ENCODE results near the gene GRM3. TPM values are rescaled to one million over a fixed set of nuclear protein-coding genes. Genes with fewer than 3 reads are reported as not detected.

Gene GRM3
- total RNA-seq (not detected in 2 replicates), polyA plus RNA-seq (not detected in 2 replicates), polyA minus RNA-seq (not detected in 2 replicates), Bru-seq, nascent RNA (not detected), BruChase-seq, experiment 1, labeled RNA remaining after a 6-hour chase (not detected), BruChase-seq, experiment 2, labeled RNA remaining after a 2-hour chase (percentile 1 among the genes with signal in this experiment)
- polyA plus RNA-seq (2011; cell fraction: cytosol; rRNA removed): not detected in 2 replicates
- not detected in 2 replicates for polyA plus RNA-seq (2011; cell fraction: nucleus; rRNA removed)
- polyA plus RNA-seq (2012): not detected in 2 replicates
- polyA minus RNA-seq (2011; cell fraction: cytosol; rRNA and poly(A)+ RNA removed): not detected
- not detected in 2 replicates for polyA minus RNA-seq (2011; cell fraction: nucleus; rRNA and poly(A)+ RNA removed)
- long read RNA-seq, partial matches to known transcripts: 0 of 1 reads
- long read RNA-seq, other reads (novel, unspliced or antisense): 1 of 1 reads

DNA sequence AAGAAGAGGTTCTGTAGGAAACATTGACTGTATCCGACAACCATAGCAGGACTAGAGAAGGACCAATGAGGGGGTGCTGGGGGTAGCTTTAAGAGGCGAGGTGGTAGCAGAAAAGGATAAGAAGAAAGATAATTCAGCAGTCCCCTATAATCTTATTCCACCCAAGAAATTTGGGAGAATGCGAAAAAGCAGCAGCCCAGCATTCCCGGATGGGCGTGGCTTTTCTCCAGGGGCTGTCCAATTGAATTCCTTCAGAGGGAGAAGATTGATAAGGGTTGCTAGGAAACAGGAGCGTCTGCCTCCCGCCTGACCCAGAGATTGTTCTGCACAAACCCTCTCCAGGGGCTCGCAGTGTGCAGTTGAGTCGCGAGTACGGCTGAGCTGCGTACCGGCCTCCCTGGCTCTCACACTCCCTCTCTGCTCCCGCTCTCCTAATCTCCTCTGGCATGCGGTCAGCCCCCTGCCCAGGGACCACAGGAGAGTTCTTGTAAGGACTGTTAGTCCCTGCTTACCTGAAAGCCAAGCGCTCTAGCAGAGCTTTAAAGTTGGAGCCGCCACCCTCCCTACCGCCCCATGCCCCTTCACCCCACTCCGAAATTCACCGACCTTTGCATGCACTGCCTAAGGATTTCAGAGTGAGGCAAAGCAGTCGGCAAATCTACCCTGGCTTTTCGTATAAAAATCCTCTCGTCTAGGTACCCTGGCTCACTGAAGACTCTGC, at the start of gene GRM3:
TSS of gene GRM3 (plus strand) at position 349 of the 721 bp plus-strand sequence. CDS start 121,237 bp downstream, outside the sequence.
- POLR2A ChIA-PET: no interaction called here

More for the DNA sequence above, at the start of gene GRM3:
- H3K27me3 ChIP-seq (ENCODE audit: control insufficient read depth in 2 of 2, insufficient read depth in 2 of 2, low read length in 2 of 2): peaks cover 9 to 22% of the 10 kb centered on the region in 2 experiments
- no peak within 1 kb of the TSS for H3K4me3 ChIP-seq (replicated peaks in 1 of 3; ENCODE audit: insufficient read depth in 1 of 3, low read depth in 1 of 3, low read length in 3 of 3)
- H3K79me2 ChIP-seq (ENCODE audit: control insufficient read depth, insufficient read depth, low read length): no peaks in the 10 kb centered on the region
- H4K20me1 ChIP-seq (replicated peaks; ENCODE audit: control insufficient read depth, extremely low read depth, insufficient read depth, low read length): no peaks in the 10 kb centered on the region
- H3K27ac ChIP-seq (ENCODE audit: insufficient read depth, low read depth, low read length): no peak within 1 kb of the TSS
- BruUV-seq (replicated peaks): no TSS peak
- H3K4me2 ChIP-seq (ENCODE audit: insufficient read depth, low read length): no peak within 1 kb of the TSS
- H3K36me3 ChIP-seq (ENCODE audit: control insufficient read depth in 2 of 2, extremely low read depth in 1 of 2, insufficient read depth in 2 of 2, low read length in 2 of 2): no peaks in the 10 kb centered on the region
- FAIRE-seq (no peak), DNase-seq (ENCODE audit: low read depth, low spot score) (no peak)
- no peaks in the 10 kb centered on the region for H3K4me1 ChIP-seq (ENCODE audit: control insufficient read depth, extremely low read depth, insufficient read depth, low read length)
- no peaks in the 10 kb centered on the region for H3K9me1 ChIP-seq (replicated peaks; ENCODE audit: control insufficient read depth, extremely low read depth, insufficient read depth, low read length)
- TF ChIP-seq POLR2A (IDR thresholded peaks at IDR 0.05; ENCODE audit: low read depth, low read length) (no peak), POLR2AphosphoS5 (IDR thresholded peaks at IDR 0.05; ENCODE audit: insufficient read depth, low read depth, low read length) (no peak), MYC (IDR thresholded peaks at IDR 0.05; ENCODE audit: low read depth, low read length) (no peak), JUN (IDR thresholded peaks at IDR 0.05; ENCODE audit: borderline replicate concordance, insufficient read depth, insufficient read length, low read depth) (no peak), FOS (IDR thresholded peaks at IDR 0.05; ENCODE audit: borderline replicate concordance, insufficient read depth, low read length) (no peak), EZH2 (IDR thresholded peaks at IDR 0.05; ENCODE audit: borderline replicate concordance, low read depth, low read length, severe bottlenecking) (no peak)
- TF ChIP-seq, protein P1, sequence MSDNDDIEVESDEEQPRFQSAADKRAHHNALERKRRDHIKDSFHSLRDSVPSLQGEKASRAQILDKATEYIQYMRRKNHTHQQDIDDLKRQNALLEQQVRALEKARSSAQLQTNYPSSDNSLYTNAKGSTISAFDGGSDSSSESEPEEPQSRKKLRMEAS (IDR thresholded peaks at IDR 0.05; ENCODE audit: insufficient read depth, insufficient read length): no peak
- TF ChIP-seq, protein P2, sequence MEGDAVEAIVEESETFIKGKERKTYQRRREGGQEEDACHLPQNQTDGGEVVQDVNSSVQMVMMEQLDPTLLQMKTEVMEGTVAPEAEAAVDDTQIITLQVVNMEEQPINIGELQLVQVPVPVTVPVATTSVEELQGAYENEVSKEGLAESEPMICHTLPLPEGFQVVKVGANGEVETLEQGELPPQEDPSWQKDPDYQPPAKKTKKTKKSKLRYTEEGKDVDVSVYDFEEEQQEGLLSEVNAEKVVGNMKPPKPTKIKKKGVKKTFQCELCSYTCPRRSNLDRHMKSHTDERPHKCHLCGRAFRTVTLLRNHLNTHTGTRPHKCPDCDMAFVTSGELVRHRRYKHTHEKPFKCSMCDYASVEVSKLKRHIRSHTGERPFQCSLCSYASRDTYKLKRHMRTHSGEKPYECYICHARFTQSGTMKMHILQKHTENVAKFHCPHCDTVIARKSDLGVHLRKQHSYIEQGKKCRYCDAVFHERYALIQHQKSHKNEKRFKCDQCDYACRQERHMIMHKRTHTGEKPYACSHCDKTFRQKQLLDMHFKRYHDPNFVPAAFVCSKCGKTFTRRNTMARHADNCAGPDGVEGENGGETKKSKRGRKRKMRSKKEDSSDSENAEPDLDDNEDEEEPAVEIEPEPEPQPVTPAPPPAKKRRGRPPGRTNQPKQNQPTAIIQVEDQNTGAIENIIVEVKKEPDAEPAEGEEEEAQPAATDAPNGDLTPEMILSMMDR (IDR thresholded peaks at IDR 0.05; ENCODE audit: extremely low read depth in 1 of 2, insufficient read depth in 1 of 2, low read depth in 1 of 2, low read length in 2 of 2): no peak
- H3K9me3 ChIP-seq (replicated peaks; ENCODE audit: control insufficient read depth, insufficient read depth, low read length): no peaks in the 10 kb centered on the region
- intact Hi-C loops (cut with micrococcal nuclease): no loop called here
- no peak within 1 kb of the TSS for H2AFZ ChIP-seq (ENCODE audit: low read depth, low read length)
- no peak within 1 kb of the TSS for H3K9ac ChIP-seq (replicated peaks; ENCODE audit: extremely low read depth, insufficient read depth, low read length)
- dilution Hi-C loops (cut with MboI; ENCODE audit: extremely low pct_ligation_motif_present, low sequenced_read_pairs): no loop called here
- CTCF ChIA-PET: no interaction called here
